Measurements from ENCODE around the gene RAB40AL. TPM values are rescaled to one million over a fixed set of nuclear protein-coding genes. Genes with fewer than 3 reads are reported as not detected.
A peak's percentile ranks its signal among the peaks of the same experiment; 100 is the strongest.

Gene RAB40AL
- total and polyA plus RNA-seq, 2 of the 4 experiments (the other 2 are of a cell fraction), result 0.34 to 0.36 TPM

DNA sequence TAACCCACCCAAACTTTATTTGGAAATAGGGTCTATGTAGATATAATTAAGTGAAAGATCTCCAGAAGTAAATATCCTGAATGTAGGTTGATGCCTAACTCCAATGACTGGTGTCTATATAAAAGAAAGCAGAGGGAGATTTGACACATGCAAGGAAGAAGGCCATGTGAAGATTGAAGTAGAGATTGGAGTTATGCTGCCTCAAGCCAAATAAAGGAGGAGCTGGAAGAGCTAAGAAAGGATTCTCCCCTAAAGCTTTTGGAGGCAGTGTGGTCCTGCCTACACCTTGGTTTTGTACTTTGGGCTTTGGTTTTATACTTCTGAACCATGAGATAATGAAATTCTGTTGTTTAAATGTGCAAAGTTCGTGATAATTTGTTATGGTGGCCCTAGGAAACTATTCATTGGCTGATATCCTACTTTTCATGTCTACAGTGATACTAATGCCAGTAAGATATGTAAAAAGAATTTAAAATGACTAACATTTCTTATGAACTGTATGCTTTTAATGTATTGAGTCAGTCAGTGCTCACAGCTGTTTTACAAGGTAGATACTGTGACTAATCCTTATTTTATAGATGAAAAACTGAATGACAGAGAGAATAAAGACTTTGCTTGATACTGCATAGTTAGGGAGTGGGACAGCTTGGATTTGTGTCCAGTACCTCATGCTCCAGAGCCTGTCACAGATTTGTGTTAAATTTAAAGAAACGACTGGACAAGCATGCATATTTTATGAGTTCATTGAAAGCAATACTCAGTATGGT, 5.9 kb upstream of the RAB40AL start:
- in situ Hi-C loops (cut with MboI; ENCODE audit: low sequenced_read_pairs), result no loop called here
- ATAC-seq (ENCODE audit: low read depth) (peak; percentile 17; the same call in 1 of the 2 replicates), DNase-seq (peak; percentile 37)

More for the DNA sequence above, 5.9 kb upstream of the RAB40AL start:
- Histone ChIP-seq H3K9me1 (ENCODE audit: insufficient read depth, low read length) (no peaks in the 10 kb centered on the region), H2AFZ (replicated peaks; ENCODE audit: low read length, poor library complexity) (no peak overlapping the region), H2AK5ac (ENCODE audit: low read depth, low read length) (no peak overlapping the region), H3K14ac (replicated peaks; ENCODE audit: low read depth, low read length) (no peak overlapping the region), H4K91ac (ENCODE audit: insufficient read depth, low read depth, low read length) (no peak overlapping the region), H3K18ac (ENCODE audit: low read depth, low read length) (no peak overlapping the region), H3K4me1 (ENCODE audit: control insufficient read depth, insufficient read depth, low read length) (no peaks in the 10 kb centered on the region), H2AK9ac (replicated peaks; ENCODE audit: low read depth, low read length, poor library complexity) (no peak overlapping the region), H2BK20ac (ENCODE audit: low read depth, low read length) (no peak overlapping the region), H2BK15ac (ENCODE audit: low read depth, low read length) (no peak overlapping the region), H3K4me2 (ENCODE audit: low read depth, low read length) (no peak overlapping the region), H3K27ac (ENCODE audit: insufficient read depth, low read length) (no peak overlapping the region), H2BK120ac (ENCODE audit: low read depth, low read length) (no peak overlapping the region), H2BK5ac (ENCODE audit: low read depth, low read length, poor library complexity, severe bottlenecking) (no peak overlapping the region), H3K36me3 (ENCODE audit: control insufficient read depth, insufficient read depth, low read length) (no peaks in the 10 kb centered on the region), H3K4ac (ENCODE audit: low read depth, low read length) (no peak overlapping the region), H4K8ac (ENCODE audit: low read depth in 2 of 2, low read length in 2 of 2) (no peak overlapping the region), H4K5ac (ENCODE audit: low read depth, low read length) (no peak overlapping the region), H3K9me3 (ENCODE audit: control insufficient read depth, insufficient read depth, low read length) (no peaks in the 10 kb centered on the region), H3K56ac (ENCODE audit: extremely low read depth, insufficient read depth, low read length) (no peak overlapping the region), H4K20me1 (ENCODE audit: insufficient read depth, low read length) (no peaks in the 10 kb centered on the region), H3K23ac (ENCODE audit: low read depth, low read length) (no peak overlapping the region), H3K4me3 (ENCODE audit: insufficient read depth, low read depth, low read length) (no peak overlapping the region), H3K27me3 (ENCODE audit: control insufficient read depth, insufficient read depth, low read length) (peaks cover 2% of the 10 kb centered on the region; the same call in 1 of the 2 replicates), H3K79me1 (ENCODE audit: low read depth in 1 of 2, low read length in 2 of 2) (no peaks in the 10 kb centered on the region), H3K9ac (ENCODE audit: low read depth, low read length) (no peak overlapping the region)
- intact Hi-C loops (cut with micrococcal nuclease) (no loop called here), dilution Hi-C loops (cut with HindIII; ENCODE audit: low sequenced_read_pairs, unreplicated experiment) (no loop called here)
- WGBS, 2 experiments (ENCODE audit: extremely low coverage in 2 of 2, insufficient read length in 1 of 2), result no CpG with 5 or more reads among the region's 2 CpGs
- ChIA-PET CTCF (no interaction called here), POLR2A (ENCODE audit: unreplicated experiment) (no interaction called here)
- TF ChIP-seq RAD21 (IDR thresholded peaks at IDR 0.05; ENCODE audit: low read length) (no peak), CHD1 (IDR thresholded peaks at IDR 0.05; ENCODE audit: low read depth, low read length) (no peak), SMC3 (IDR thresholded peaks at IDR 0.05; ENCODE audit: low read depth, low read length) (no peak), MAFK (IDR thresholded peaks at IDR 0.05; ENCODE audit: low read depth, low read length) (no peak), MXI1 (IDR thresholded peaks at IDR 0.05; ENCODE audit: borderline replicate concordance, low read depth, low read length) (no peak), FOS (IDR thresholded peaks at IDR 0.05; ENCODE audit: low read depth, low read length) (no peak), POLR2A (IDR thresholded peaks at IDR 0.05; ENCODE audit: low read depth, low read length) (no peak), RFX5 (IDR thresholded peaks at IDR 0.05; ENCODE audit: low read depth, low read length) (no peak), BHLHE40 (IDR thresholded peaks at IDR 0.05; ENCODE audit: low read depth, low read length) (no peak), CEBPB (IDR thresholded peaks at IDR 0.05; ENCODE audit: low read depth, low read length) (no peak), RCOR1 (IDR thresholded peaks at IDR 0.05; ENCODE audit: insufficient replicate concordance, low read length) (no peak), MAZ (IDR thresholded peaks at IDR 0.05; ENCODE audit: borderline replicate concordance, low read depth, low read length) (no peak), NFE2L2 (IDR thresholded peaks at IDR 0.05; ENCODE audit: low read depth, low read length) (no peak)
- TF ChIP-seq, protein P1, sequence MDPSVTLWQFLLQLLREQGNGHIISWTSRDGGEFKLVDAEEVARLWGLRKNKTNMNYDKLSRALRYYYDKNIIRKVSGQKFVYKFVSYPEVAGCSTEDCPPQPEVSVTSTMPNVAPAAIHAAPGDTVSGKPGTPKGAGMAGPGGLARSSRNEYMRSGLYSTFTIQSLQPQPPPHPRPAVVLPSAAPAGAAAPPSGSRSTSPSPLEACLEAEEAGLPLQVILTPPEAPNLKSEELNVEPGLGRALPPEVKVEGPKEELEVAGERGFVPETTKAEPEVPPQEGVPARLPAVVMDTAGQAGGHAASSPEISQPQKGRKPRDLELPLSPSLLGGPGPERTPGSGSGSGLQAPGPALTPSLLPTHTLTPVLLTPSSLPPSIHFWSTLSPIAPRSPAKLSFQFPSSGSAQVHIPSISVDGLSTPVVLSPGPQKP (IDR thresholded peaks at IDR 0.05; ENCODE audit: borderline replicate concordance, low read depth, low read length), result no peak
- TF ChIP-seq, protein P2, sequence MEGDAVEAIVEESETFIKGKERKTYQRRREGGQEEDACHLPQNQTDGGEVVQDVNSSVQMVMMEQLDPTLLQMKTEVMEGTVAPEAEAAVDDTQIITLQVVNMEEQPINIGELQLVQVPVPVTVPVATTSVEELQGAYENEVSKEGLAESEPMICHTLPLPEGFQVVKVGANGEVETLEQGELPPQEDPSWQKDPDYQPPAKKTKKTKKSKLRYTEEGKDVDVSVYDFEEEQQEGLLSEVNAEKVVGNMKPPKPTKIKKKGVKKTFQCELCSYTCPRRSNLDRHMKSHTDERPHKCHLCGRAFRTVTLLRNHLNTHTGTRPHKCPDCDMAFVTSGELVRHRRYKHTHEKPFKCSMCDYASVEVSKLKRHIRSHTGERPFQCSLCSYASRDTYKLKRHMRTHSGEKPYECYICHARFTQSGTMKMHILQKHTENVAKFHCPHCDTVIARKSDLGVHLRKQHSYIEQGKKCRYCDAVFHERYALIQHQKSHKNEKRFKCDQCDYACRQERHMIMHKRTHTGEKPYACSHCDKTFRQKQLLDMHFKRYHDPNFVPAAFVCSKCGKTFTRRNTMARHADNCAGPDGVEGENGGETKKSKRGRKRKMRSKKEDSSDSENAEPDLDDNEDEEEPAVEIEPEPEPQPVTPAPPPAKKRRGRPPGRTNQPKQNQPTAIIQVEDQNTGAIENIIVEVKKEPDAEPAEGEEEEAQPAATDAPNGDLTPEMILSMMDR (conservative IDR thresholded peaks at IDR 0.05; ENCODE audit: low read depth, low read length), result no peak
- TF ChIP-seq, protein P3, sequence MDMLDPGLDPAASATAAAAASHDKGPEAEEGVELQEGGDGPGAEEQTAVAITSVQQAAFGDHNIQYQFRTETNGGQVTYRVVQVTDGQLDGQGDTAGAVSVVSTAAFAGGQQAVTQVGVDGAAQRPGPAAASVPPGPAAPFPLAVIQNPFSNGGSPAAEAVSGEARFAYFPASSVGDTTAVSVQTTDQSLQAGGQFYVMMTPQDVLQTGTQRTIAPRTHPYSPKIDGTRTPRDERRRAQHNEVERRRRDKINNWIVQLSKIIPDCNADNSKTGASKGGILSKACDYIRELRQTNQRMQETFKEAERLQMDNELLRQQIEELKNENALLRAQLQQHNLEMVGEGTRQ (IDR thresholded peaks at IDR 0.05; ENCODE audit: low read depth, low read length), result no peak
- BruUV-seq (replicated peaks), result no TSS peak

All from IMR-90 (cell line).